ENCODE measurements around the gene OMP.

The OMP gene

GRCh38 chr11:77144857-77145428 is 42.3 kb downstream of the OMP start:
- H3K36me3 ChIP-seq (ENCODE audit: control insufficient read depth in 1 of 2, insufficient read depth in 2 of 2, low read depth in 1 of 2, low read length in 2 of 2): no peaks in the 10 kb centered on the region
- no peak overlapping the region for H2BK12ac ChIP-seq (ENCODE audit: low read length in 2 of 2)
- no peaks in the 10 kb centered on the region for H3K9me3 ChIP-seq (ENCODE audit: control insufficient read depth, low read length)
- H3K18ac ChIP-seq (ENCODE audit: low read depth in 1 of 2, low read length in 2 of 2): no peak overlapping the region
- no peak overlapping the region for H3K4ac ChIP-seq (ENCODE audit: low read depth in 1 of 2, low read length in 2 of 2)
- no peak overlapping the region for H2AFZ ChIP-seq (ENCODE audit: low read depth, low read length)
- H2AK5ac ChIP-seq (ENCODE audit: low read length, severe bottlenecking): no peak overlapping the region
- peaks cover 18% of the 10 kb centered on the region for H3K4me1 ChIP-seq (ENCODE audit: control insufficient read depth, insufficient read depth, low read depth, low read length)
- no peak overlapping the region for H3K27ac ChIP-seq (ENCODE audit: low read length, poor library complexity, severe bottlenecking)
- H3K23ac ChIP-seq (ENCODE audit: low read length in 2 of 2): no peak overlapping the region
- DNase-seq: no peak
- H3K14ac ChIP-seq (ENCODE audit: low read length in 2 of 2): no peak overlapping the region
- no peak overlapping the region for H3K4me2 ChIP-seq (ENCODE audit: low read length, poor library complexity, severe bottlenecking)
- H2BK120ac ChIP-seq (ENCODE audit: low read depth, low read length): no peak overlapping the region
- H3K79me1 ChIP-seq (replicated peaks; ENCODE audit: low read length, poor library complexity, severe bottlenecking): no peaks in the 10 kb centered on the region
- no peak overlapping the region for H4K8ac ChIP-seq (ENCODE audit: low read length)
- H3K9ac ChIP-seq (ENCODE audit: low read length): no peak overlapping the region
- no peak overlapping the region for H4K91ac ChIP-seq (ENCODE audit: low read length)
- H2BK15ac ChIP-seq (ENCODE audit: low read depth, poor library complexity, severe bottlenecking): no peak overlapping the region
- no peak overlapping the region for H3K4me3 ChIP-seq (ENCODE audit: insufficient read depth in 1 of 2, low read depth in 1 of 2, low read length in 2 of 2)
- WGBS: 82% methylated on average over 5 of the region's 7 CpGs
- no peak overlapping the region for H2BK5ac ChIP-seq (ENCODE audit: low read depth, low read length, poor library complexity, severe bottlenecking)
- peaks cover 8 to 28% of the 10 kb centered on the region in 2 experiments for H3K27me3 ChIP-seq (ENCODE audit: control insufficient read depth in 1 of 2, insufficient read depth in 1 of 2, low read length in 2 of 2)

GRCh38 chr11:77146261-77147035 is 43.8 kb downstream of the OMP start:
- WGBS: 90% methylated on average over 10 of the region's 10 CpGs
- no peak overlapping the region for H3K4me2 ChIP-seq (ENCODE audit: low read length, poor library complexity, severe bottlenecking)

GRCh38 chr11:77147036-77147315 is 44.3 kb downstream of the OMP start:
- Histone ChIP-seq H4K91ac (ENCODE audit: low read length) (no peak overlapping the region), H2AK5ac (ENCODE audit: low read length, severe bottlenecking) (no peak overlapping the region), H3K23ac (ENCODE audit: low read length in 2 of 2) (no peak overlapping the region), H3K36me3 (ENCODE audit: control insufficient read depth in 1 of 2, insufficient read depth in 2 of 2, low read depth in 1 of 2, low read length in 2 of 2) (no peaks in the 10 kb centered on the region), H3K14ac (ENCODE audit: low read length in 2 of 2) (no peak overlapping the region), H2BK12ac (ENCODE audit: low read length in 2 of 2) (no peak overlapping the region), H3K4ac (ENCODE audit: low read depth in 1 of 2, low read length in 2 of 2) (no peak overlapping the region), H3K4me2 (ENCODE audit: low read length, poor library complexity, severe bottlenecking) (no peak overlapping the region), H2BK120ac (ENCODE audit: low read depth, low read length) (no peak overlapping the region), H3K4me3 (ENCODE audit: insufficient read depth in 1 of 2, low read depth in 1 of 2, low read length in 2 of 2) (no peak overlapping the region), H4K8ac (ENCODE audit: low read length) (no peak overlapping the region), H2AFZ (ENCODE audit: low read depth, low read length) (no peak overlapping the region), H3K9ac (ENCODE audit: low read length) (no peak overlapping the region), H3K27ac (ENCODE audit: low read length, poor library complexity, severe bottlenecking) (no peak overlapping the region), H2BK15ac (ENCODE audit: low read depth, poor library complexity, severe bottlenecking) (no peak overlapping the region), H3K18ac (ENCODE audit: low read depth in 1 of 2, low read length in 2 of 2) (no peak overlapping the region), H3K9me3 (ENCODE audit: control insufficient read depth, low read length) (no peaks in the 10 kb centered on the region), H3K27me3 (ENCODE audit: control insufficient read depth in 1 of 2, insufficient read depth in 1 of 2, low read length in 2 of 2) (peaks cover 8 to 39% of the 10 kb centered on the region in 2 experiments), H3K79me1 (replicated peaks; ENCODE audit: low read length, poor library complexity, severe bottlenecking) (no peaks in the 10 kb centered on the region), H2BK5ac (ENCODE audit: low read depth, low read length, poor library complexity, severe bottlenecking) (no peak overlapping the region), H3K4me1 (ENCODE audit: control insufficient read depth, insufficient read depth, low read depth, low read length) (peaks cover 13% of the 10 kb centered on the region)
- no peak for DNase-seq
- 83% methylated on average over 1 of the region's 1 CpG for WGBS

More at GRCh38 chr11:77146261-77147035, 43.8 kb downstream of the OMP start:
- Histone ChIP-seq H2BK15ac (ENCODE audit: low read depth, poor library complexity, severe bottlenecking) (no peak overlapping the region), H3K18ac (ENCODE audit: low read depth in 1 of 2, low read length in 2 of 2) (no peak overlapping the region), H3K9ac (ENCODE audit: low read length) (no peak overlapping the region), H4K91ac (ENCODE audit: low read length) (no peak overlapping the region), H2AFZ (ENCODE audit: low read depth, low read length) (no peak overlapping the region), H2BK5ac (ENCODE audit: low read depth, low read length, poor library complexity, severe bottlenecking) (no peak overlapping the region), H3K14ac (ENCODE audit: low read length in 2 of 2) (no peak overlapping the region), H3K4ac (ENCODE audit: low read depth in 1 of 2, low read length in 2 of 2) (no peak overlapping the region), H3K27ac (ENCODE audit: low read length, poor library complexity, severe bottlenecking) (no peak overlapping the region), H3K4me3 (ENCODE audit: insufficient read depth in 1 of 2, low read depth in 1 of 2, low read length in 2 of 2) (no peak overlapping the region), H3K27me3 (ENCODE audit: control insufficient read depth in 1 of 2, insufficient read depth in 1 of 2, low read length in 2 of 2) (peaks cover 8 to 37% of the 10 kb centered on the region in 2 experiments), H2BK120ac (ENCODE audit: low read depth, low read length) (no peak overlapping the region), H2BK12ac (ENCODE audit: low read length in 2 of 2) (no peak overlapping the region), H3K4me1 (ENCODE audit: control insufficient read depth, insufficient read depth, low read depth, low read length) (peaks cover 13% of the 10 kb centered on the region), H3K9me3 (ENCODE audit: control insufficient read depth, low read length) (no peaks in the 10 kb centered on the region), H3K79me1 (replicated peaks; ENCODE audit: low read length, poor library complexity, severe bottlenecking) (no peaks in the 10 kb centered on the region), H4K8ac (ENCODE audit: low read length) (no peak overlapping the region), H2AK5ac (ENCODE audit: low read length, severe bottlenecking) (no peak overlapping the region), H3K23ac (ENCODE audit: low read length in 2 of 2) (no peak overlapping the region), H3K36me3 (ENCODE audit: control insufficient read depth in 1 of 2, insufficient read depth in 2 of 2, low read depth in 1 of 2, low read length in 2 of 2) (no peaks in the 10 kb centered on the region)
- no peak for DNase-seq

- H3K27ac ChIP-seq (ENCODE audit: low read length, poor library complexity, severe bottlenecking): no peak overlapping the region
- H3K23ac ChIP-seq (ENCODE audit: low read length in 2 of 2): no peak overlapping the region
- no peaks in the 10 kb centered on the region for H3K9me3 ChIP-seq (ENCODE audit: control insufficient read depth, low read length)
- H3K4ac ChIP-seq (ENCODE audit: low read depth in 1 of 2, low read length in 2 of 2): no peak overlapping the region
- no peak overlapping the region for H2BK120ac ChIP-seq (ENCODE audit: low read depth, low read length)
- H3K36me3 ChIP-seq (ENCODE audit: control insufficient read depth in 1 of 2, insufficient read depth in 2 of 2, low read depth in 1 of 2, low read length in 2 of 2): no peaks in the 10 kb centered on the region
- peak overlapping the region; percentile 30 for H2BK15ac ChIP-seq (ENCODE audit: low read depth, poor library complexity, severe bottlenecking)
- no peak overlapping the region for H3K4me3 ChIP-seq (ENCODE audit: insufficient read depth in 1 of 2, low read depth in 1 of 2, low read length in 2 of 2)
- H3K79me1 ChIP-seq (replicated peaks; ENCODE audit: low read length, poor library complexity, severe bottlenecking): no peaks in the 10 kb centered on the region
- H4K91ac ChIP-seq (ENCODE audit: low read length): no peak overlapping the region
- 7% methylated on average over 39 of the region's 47 CpGs for WGBS
- H3K14ac ChIP-seq (ENCODE audit: low read length in 2 of 2): peak overlapping the region in 1 of 2 experiments; percentile 5
- H2AFZ ChIP-seq (ENCODE audit: low read depth, low read length): peak overlapping the region; percentile 43
- no peak overlapping the region for H3K9ac ChIP-seq (ENCODE audit: low read length)
- H2BK12ac ChIP-seq (ENCODE audit: low read length in 2 of 2): no peak overlapping the region
- peak overlapping the region; percentile 63 for H3K4me2 ChIP-seq (ENCODE audit: low read length, poor library complexity, severe bottlenecking)
- H3K27me3 ChIP-seq (ENCODE audit: control insufficient read depth in 1 of 2, insufficient read depth in 1 of 2, low read length in 2 of 2): peaks cover 8 to 39% of the 10 kb centered on the region in 2 experiments
- no peak overlapping the region for H4K8ac ChIP-seq (ENCODE audit: low read length)
- H3K4me1 ChIP-seq (ENCODE audit: control insufficient read depth, insufficient read depth, low read depth, low read length): peaks cover 13% of the 10 kb centered on the region
- no peak overlapping the region for H2AK5ac ChIP-seq (ENCODE audit: low read length, severe bottlenecking)
- H2BK5ac ChIP-seq (ENCODE audit: low read depth, low read length, poor library complexity, severe bottlenecking): no peak overlapping the region
- DNase-seq: no peak
- H3K18ac ChIP-seq (ENCODE audit: low read depth in 1 of 2, low read length in 2 of 2): no peak overlapping the region
These were observed 45.2 kb downstream of the OMP start for GRCh38 chr11:77147668-77148321.

Data from mesenchymal stem cell (in vitro differentiated cells and primary cell).